Mesothelial cell of epicardium (in vitro differentiated cells): ENCODE results near the gene ARHGEF19. TPM values are rescaled to one million over a fixed set of nuclear protein-coding genes. Genes with fewer than 3 reads are reported as not detected.

Experiments used
- DNase-seq, 2 experiments: peaks; one replicate each; pipeline ENCODE4 v3.0.0; 2021; ENCODE audit warnings: low spot score in 2 of 2; ENCODE audit not compliant: unreplicated experiment in 2 of 2
- H3K27ac Mint-ChIP-seq: 2 replicates; pipeline ENCODE4 v1.8.0; 2021; ENCODE audit warnings: mixed read lengths
- H3K27me3 Mint-ChIP-seq: 2 replicates; pipeline ENCODE4 v1.8.0; 2021; ENCODE audit warnings: low read depth, mixed read lengths
- H3K36me3 Mint-ChIP-seq: 2 replicates; pipeline ENCODE4 v1.8.0; 2021; ENCODE audit warnings: mixed read lengths
- H3K4me1 Mint-ChIP-seq: 2 replicates; pipeline ENCODE4 v1.8.0; 2021; ENCODE audit warnings: mixed read lengths
- H3K4me3 Mint-ChIP-seq: 2 replicates; pipeline ENCODE4 v1.8.0; 2021; ENCODE audit warnings: mild to moderate bottlenecking, moderate library complexity, mixed read lengths
- H3K9me3 Mint-ChIP-seq: 2 replicates; pipeline ENCODE4 v1.8.0; 2021; ENCODE audit warnings: mixed read lengths
- total RNA-seq: library from RNA; stranded (reverse); gene quantifications from 3 replicates; pipeline ENCODE4 v1.2.1, GENCODE V29; 2021
- TF ChIP-seq, protein P1 (sequence below): fragments of 200-600 bp; sonication (generic); IDR thresholded peaks from one replicate; pipeline ENCODE4 v1.5.0; 2021; ENCODE audit warnings: antibody characterized with exemption; ENCODE audit not compliant: unreplicated experiment

The ARHGEF19 gene
- total RNA-seq, 1 donor from 2014 or later: 86.6 TPM

- no peaks in the 10 kb centered on the region for H3K27me3 Mint-ChIP-seq
- TF ChIP-seq, protein P1, sequence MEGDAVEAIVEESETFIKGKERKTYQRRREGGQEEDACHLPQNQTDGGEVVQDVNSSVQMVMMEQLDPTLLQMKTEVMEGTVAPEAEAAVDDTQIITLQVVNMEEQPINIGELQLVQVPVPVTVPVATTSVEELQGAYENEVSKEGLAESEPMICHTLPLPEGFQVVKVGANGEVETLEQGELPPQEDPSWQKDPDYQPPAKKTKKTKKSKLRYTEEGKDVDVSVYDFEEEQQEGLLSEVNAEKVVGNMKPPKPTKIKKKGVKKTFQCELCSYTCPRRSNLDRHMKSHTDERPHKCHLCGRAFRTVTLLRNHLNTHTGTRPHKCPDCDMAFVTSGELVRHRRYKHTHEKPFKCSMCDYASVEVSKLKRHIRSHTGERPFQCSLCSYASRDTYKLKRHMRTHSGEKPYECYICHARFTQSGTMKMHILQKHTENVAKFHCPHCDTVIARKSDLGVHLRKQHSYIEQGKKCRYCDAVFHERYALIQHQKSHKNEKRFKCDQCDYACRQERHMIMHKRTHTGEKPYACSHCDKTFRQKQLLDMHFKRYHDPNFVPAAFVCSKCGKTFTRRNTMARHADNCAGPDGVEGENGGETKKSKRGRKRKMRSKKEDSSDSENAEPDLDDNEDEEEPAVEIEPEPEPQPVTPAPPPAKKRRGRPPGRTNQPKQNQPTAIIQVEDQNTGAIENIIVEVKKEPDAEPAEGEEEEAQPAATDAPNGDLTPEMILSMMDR: no peak
- H3K27ac Mint-ChIP-seq: peak overlapping the region; percentile 71
- no peaks in the 10 kb centered on the region for H3K9me3 Mint-ChIP-seq
- peaks cover 17% of the 10 kb centered on the region for H3K36me3 Mint-ChIP-seq
- DNase-seq: no peak
- peaks cover 25% of the 10 kb centered on the region for H3K4me1 Mint-ChIP-seq
- H3K4me3 Mint-ChIP-seq: peak overlapping the region; percentile 76
Measured at GRCh38 chr1:16205891-16206546, 6.4 kb downstream of the ARHGEF19 start.

DNA sequence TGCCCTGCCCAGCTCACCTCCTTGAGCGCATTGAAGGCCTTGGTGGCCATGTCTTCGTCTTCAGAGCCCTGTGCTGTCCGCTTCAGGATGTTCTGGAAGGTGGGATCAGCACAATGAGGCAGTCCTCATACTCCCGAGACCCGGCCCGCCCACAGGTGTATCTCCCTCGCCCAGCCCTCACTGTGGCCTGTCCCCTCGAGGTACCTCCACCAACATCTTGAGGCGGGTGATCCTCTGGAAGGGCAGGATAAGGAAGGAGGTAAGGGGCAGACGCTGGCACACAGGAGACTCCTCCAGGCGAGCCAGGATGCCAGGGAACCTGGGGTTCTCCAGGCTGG lies 7.1 kb downstream of the ARHGEF19 start:
- TF ChIP-seq, protein P1: no peak
- Mint-ChIP-seq H3K27me3 (no peaks in the 10 kb centered on the region), H3K4me3 (peak overlapping the region; percentile 26), H3K9me3 (no peaks in the 10 kb centered on the region), H3K4me1 (peaks cover 20% of the 10 kb centered on the region), H3K36me3 (peaks cover 17% of the 10 kb centered on the region), H3K27ac (no peak overlapping the region)
- no peak for DNase-seq

DNA sequence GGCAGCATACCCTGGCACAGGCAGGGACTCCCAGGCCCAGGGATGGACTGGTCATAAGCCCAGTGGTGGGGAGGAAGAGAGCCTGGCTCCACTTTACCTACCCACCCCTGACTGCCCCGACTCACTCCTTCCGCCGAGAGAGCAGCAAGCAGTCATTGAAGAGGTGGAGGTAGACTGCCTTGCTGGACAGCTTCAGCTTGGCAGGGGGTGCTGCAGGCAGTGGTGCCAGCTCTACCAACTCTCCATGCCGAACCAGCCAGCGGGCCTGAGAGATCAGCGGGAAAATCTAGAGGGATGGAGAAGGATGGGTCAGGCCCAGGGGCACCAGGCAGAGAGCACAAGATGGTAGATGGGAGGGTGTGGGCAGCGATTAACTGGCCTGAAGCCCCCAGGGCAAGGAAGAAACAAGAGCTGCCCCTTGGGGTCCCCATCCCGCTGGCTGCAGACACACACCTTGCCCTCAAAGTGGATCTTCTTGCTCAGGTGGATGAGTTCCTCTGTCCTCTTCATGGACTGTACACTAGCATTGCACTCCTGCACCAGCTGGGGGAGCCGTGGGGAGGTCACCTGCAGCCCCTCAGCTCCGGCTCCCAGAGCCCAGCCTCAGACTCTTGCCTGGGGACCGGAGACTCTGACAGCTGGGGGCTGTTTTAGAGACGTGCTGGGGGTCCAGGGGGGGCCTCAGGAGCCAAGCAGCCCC lies 7.7 kb downstream of the ARHGEF19 start:
- H3K4me3 Mint-ChIP-seq: no peak overlapping the region
- H3K27me3 Mint-ChIP-seq: no peaks in the 10 kb centered on the region
- H3K36me3 Mint-ChIP-seq: peaks cover 17% of the 10 kb centered on the region
- TF ChIP-seq, protein P1: no peak
- no peaks in the 10 kb centered on the region for H3K9me3 Mint-ChIP-seq
- DNase-seq: no peak
- peaks cover 19% of the 10 kb centered on the region for H3K4me1 Mint-ChIP-seq
- no peak overlapping the region for H3K27ac Mint-ChIP-seq

DNA sequence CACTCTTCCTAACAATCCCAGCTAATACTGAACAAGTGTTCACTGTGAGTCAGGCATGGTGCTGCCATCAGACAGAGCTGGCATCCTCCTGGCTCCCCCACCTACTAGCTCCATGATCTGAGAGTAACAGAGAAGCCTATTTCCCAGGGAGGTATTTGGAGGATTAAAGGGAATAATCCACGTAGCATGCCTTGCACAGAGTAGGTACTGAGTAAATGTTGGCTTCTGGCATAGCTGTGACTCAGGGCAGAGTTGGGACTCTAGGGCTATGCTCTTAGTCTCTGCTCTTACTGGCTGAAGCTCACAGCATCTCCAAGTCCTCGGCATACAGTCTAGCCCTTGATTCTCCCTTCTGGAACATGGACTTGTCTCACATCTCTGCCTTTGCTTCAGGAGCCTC lies 8.2 kb downstream of the ARHGEF19 start:
- Mint-ChIP-seq H3K4me1 (peaks cover 13% of the 10 kb centered on the region), H3K27ac (no peak overlapping the region), H3K27me3 (no peaks in the 10 kb centered on the region), H3K36me3 (peaks cover 20% of the 10 kb centered on the region), H3K9me3 (no peaks in the 10 kb centered on the region), H3K4me3 (no peak overlapping the region)
- TF ChIP-seq, protein P1: no peak
- DNase-seq: no peak

GRCh38 chr1:16203550-16203949 lies 8.9 kb downstream of the ARHGEF19 start:
- no peaks in the 10 kb centered on the region for H3K9me3 Mint-ChIP-seq
- no peak overlapping the region for H3K4me3 Mint-ChIP-seq
- peaks cover 10% of the 10 kb centered on the region for H3K4me1 Mint-ChIP-seq
- no peak overlapping the region for H3K27ac Mint-ChIP-seq
- TF ChIP-seq, protein P1: no peak
- no peak for DNase-seq
- peaks cover 25% of the 10 kb centered on the region for H3K36me3 Mint-ChIP-seq
- H3K27me3 Mint-ChIP-seq: no peaks in the 10 kb centered on the region
